Right ventricle myocardium inferior (tissue), 1 donor: ENCODE measurements around the gene XPA. TPM values are rescaled to one million over a fixed set of nuclear protein-coding genes. Genes with fewer than 3 reads are reported as not detected.
"Not testable (repeated sequence)": the region's sequence is repeated elsewhere in the genome, so short reads cannot be mapped to it uniquely, and the experiment has no call there.

ENCODE experiments used
- ATAC-seq: fragments of 200-7000 bp; cut with Tn5 transposase; one replicate; pipeline ENCODE4 v1.9.1; 2020; ENCODE audit warnings: mild to moderate bottlenecking, moderate library complexity
- DNase-seq: peaks from one replicate; pipeline ENCODE4 v3.0.0; 2021; ENCODE audit errors: missing footprints
- intact Hi-C: fragments of 100-400 bp; cut with DNase I; formaldehyde crosslinking; loops from one replicate; pipeline ENCODE4 v1.11.0; 2022
- total RNA-seq: library from RNA; stranded (reverse); fragmentation: NEBNext Ultra II Directional; extraction: Animal tissue kit (Norgen Biotek cat#: 25700); gene quantifications from one replicate; pipeline ENCODE4 v1.2.1, GENCODE V29; 2021
- donor health status: DM: no; HTN: yes; CAD: no; lungs with severe emphysema.

The XPA gene
- total RNA-seq, 1 donor from 2014 or later, result 6.4 TPM

DNA sequence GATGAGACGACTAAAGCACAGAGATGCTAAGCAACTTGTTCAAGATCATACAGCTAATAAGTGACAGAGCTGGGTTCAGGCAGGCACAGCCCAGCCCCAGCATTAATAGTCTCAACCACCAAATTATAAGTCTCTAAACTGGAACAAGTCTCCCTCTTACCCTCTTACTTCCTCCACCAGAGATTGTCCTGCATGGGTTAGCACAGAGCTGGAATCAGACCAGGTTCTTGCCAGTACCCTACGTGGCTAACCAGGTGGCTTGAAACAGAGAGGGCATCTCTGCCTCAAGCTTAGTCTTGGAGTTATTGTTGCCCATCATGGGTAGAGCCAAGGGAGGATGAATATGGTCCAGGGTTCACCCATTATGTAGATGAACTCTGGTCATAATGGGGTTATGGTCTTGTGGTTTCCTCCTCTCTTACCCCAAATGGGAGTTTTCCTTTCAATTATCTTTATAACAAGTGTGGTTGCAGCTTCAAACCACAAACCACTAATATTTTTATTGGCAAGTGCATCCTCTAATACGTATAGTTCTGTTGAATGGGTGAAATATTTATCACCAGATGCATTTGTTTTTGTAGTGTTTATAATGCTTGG, 8.3 kb upstream of the XPA start:
- intact Hi-C loops, result loop anchor here (5.0 kb wide), 1 partner anchor 557 kb away; no protein-coding TSS in a partner anchor
- DNase-seq, result no peak
- no peak for ATAC-seq

DNA sequence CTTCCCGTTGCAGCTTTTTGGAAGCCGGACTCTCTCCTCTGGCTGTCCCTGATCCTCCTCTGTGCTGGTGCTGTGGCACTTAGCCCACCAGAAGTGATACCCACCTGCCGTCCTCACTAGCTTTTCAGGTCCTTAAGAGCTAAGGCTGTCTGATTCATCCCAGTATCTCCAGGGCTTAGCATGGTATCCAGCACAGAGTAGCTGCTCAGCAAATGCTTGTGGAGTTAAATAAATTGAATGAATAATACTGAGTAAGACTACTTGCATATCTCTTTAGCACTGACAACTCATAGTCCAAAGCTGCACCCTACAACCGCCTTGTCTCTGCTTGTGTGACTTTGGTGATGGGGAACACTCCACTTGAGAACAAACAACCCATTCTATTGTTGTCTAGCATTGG, 7.7 kb upstream of the XPA start:
- DNase-seq (no peak), ATAC-seq (peak; percentile 16)
- intact Hi-C loops, result loop anchor here (5.0 kb wide), 1 partner anchor 557 kb away; no protein-coding TSS in a partner anchor

DNA sequence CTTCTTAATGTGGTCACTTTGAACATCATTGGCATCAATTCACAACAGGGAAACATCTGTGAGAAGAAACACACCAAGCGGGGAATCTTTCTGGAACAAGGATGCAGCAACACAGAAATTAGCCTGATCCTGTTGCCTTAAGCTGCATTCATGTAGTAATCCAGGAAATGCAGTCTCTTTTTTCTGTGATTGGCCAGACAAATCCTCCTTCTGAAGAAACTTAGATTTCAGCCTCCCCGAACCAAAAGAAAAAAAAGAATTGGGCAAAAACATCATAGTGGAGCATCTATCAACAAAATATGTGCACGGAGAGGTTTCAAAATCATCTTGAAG, 7.2 kb upstream of the XPA start:
- intact Hi-C loops, result no loop called here
- ATAC-seq (no peak), DNase-seq (no peak)

DNA sequence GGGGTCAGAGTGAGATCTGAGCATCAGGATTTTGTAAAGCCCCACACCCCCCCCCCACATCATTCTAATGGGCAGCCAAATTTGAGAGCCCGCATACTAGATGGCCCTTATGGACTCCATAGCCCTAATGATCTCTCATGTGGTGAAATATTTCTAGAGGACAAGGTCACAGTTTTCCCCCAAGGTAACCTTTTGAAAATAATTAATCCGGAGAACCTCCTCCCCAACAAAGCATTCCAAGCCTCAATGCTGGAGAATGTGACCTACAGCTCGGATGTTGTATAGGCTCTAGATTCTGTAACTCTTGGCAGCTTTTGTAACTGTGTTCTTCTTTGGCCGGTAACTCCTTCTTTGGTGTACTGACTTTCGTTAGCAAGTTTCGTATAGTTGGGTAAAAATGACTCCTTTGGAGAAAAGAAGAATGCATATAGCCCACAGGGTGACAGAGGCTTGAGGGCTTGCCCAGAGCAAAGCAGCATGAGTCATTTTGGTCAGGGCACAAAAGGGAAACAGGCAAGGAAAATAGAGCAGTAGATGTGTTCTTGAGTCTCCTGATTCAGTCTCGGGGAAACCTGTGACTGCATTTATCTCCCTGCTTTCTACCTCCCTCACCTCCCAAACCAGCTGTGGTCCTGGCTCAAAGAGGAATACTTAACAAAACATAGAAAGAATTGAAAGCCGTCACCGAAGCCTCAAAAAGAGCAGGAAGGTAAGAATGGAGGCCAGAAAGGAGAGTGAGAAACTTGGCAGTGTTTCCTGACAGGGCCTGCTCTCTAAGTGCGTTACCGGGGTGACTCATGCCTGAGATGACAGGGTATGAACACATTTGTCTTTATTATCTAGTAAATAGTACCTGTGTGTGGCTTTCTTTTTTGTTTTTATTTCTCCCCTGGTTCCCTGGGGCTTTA, 6.6 kb upstream of the XPA start:
- ATAC-seq, result no peak
- intact Hi-C loops, result no loop called here
- no peak for DNase-seq

DNA sequence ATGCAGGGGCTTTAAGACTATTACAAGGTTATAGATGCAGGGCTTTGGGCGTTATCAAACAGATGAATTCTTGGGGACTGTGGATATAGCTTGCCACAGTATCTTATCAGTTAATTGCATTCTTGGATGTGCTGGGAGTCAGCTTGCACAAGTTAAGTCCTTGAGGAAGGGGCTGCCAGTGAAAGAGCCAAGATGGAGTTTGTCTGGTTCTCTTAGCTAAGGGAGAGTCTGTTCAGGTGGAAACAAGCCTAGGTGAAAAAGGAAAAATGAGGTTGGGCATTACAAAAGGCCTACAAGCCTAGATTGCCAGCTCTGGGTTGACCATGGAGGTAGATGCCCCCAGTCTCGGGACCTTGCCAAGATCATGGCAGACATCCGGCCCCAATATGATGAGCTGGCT, 2.7 kb upstream of the XPA start:
- not testable (repeated sequence) for DNase-seq, ATAC-seq
- intact Hi-C loops, result loop anchor here (5.0 kb wide), 1 partner anchor 557 kb away; the partner anchor contains the start of gene TBC1D2

DNA sequence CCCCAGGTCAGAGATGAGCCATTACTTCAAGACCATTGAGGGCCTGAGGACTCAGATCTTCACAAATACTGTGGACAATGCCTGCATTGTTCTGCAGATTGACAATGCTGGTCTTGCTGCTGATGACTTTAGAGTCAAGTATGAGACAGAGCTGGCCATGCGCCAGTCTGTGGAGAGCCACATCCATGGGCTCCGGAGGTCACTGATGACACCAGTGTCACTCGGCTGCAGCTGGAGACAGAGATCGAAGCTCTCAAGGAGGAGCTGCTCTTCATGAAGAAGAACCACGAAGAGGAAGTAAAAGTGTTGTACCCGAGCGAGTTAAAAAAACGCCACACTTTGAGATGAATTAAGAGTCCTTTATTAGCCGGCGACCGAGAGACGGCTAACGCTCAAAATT, 2.1 kb upstream of the XPA start:
- intact Hi-C loops, result loop anchor here (5.0 kb wide), 1 partner anchor 558 kb away; the partner anchor contains the start of gene TBC1D2
- not testable (repeated sequence) for DNase-seq

DNA sequence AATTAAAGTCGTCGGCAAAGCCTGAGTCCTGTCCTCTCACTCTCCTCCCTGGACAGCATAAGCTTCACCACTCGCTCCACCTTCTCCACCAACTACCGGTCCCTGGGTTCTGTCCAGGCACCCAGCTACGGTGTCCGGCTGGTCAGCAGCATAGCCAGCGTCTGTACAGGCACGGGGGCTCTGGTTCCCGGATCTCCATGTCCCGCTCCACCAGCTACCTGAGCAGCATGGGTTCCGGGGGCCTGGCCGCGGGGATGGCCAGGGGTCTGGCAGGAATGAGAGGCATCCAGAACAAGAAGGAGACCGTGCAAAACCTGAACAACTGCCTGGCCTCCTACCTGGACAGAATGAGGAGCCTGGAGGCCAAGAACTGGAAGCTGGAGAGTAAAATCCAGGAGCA, 1.7 kb upstream of the XPA start:
- ATAC-seq, result no peak
- DNase-seq, result peak; percentile 70
- intact Hi-C loops, result loop anchor here (5.0 kb wide), 1 partner anchor 558 kb away; the partner anchor contains the start of gene TBC1D2

More for the DNA sequence above, 2.1 kb upstream of the XPA start:
- not testable (repeated sequence) for ATAC-seq

DNA sequence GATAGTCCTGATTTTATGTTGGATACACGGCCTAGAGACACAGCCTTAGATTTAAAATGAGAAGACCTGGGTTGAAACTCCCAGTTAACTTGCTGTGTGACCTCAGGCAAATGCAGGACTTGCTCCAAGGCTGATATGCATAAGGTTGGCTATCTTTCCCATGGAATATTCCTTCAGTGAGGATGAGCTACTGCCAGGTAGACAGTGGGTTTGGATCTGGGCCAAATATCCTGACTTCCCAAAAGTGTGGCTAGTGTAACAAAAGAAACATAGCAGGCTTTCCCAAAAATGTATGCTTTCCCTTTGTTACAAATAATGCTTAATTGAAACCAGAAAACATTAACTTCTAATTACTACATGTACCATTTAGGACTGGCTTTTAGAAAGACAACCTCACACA, 697 bp upstream of the XPA start:
- intact Hi-C loops, result loop anchor here (5.0 kb wide), 1 partner anchor 559 kb away; the partner anchor contains the start of gene TBC1D2
- ATAC-seq, result no peak
- DNase-seq, result no peak

DNA sequence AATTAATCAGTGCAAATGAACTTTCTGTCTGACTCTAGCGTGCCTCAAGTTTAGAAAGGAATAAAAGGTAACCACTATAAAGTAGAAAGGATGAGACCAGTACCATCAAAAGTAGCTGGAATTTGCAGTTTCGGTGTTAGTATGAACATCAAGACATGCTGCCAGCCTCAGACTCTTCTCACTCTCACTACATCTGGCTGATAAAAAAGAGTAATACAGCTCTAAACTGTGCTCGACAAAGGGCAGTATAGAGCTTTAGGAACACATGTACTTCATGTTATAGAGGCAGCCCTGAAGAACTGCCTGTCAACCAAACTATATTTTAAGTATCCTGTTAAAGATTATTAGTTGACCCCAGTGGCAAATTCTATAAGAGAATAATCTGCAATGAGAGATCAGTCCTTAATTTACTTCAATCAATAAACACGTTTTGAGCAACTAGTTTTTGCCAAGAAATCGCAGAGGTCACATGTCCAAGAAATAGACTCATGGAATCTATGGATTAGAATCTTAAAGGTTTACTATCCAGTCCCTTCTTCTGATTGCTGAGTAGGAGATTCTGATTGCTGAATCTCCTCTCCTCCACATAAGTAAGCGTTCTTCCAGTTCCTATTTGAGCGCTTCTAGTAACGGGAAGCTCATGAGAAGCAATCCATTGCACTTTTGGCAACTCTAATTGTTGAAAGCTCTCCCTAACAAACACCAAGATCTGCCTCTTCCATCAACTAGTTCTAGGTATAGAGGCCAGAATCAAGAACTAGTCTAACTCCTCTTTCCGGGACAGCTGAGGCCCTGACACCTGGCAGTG, 941 bp downstream of the XPA start:
- ATAC-seq (no peak), DNase-seq (no peak)
- intact Hi-C loops, result loop anchor here (5.0 kb wide), 1 partner anchor 561 kb away; the partner anchor contains the start of gene TBC1D2

DNA sequence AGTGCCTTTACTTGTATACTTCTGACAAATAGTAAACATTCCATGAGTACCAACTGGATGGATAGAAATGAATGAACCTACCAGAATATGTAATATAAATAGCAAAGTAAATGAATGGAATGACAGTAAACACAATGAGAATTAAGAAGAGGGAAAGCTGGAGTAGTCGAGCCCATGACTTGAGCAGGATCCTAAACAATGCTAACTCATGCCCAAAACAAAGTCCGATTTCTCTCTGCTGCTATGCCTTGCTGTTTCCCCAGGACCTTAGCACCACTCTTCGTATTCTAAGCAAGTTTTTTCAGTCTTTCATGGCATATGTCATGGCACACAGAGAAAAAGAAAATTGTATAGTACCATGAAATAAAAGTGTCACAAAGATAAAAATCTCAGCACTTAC, 1.8 kb downstream of the XPA start:
- DNase-seq (no peak), ATAC-seq (no peak)
- intact Hi-C loops, result loop anchor here (5.0 kb wide), 1 partner anchor 562 kb away; the partner anchor contains the start of gene TBC1D2

DNA sequence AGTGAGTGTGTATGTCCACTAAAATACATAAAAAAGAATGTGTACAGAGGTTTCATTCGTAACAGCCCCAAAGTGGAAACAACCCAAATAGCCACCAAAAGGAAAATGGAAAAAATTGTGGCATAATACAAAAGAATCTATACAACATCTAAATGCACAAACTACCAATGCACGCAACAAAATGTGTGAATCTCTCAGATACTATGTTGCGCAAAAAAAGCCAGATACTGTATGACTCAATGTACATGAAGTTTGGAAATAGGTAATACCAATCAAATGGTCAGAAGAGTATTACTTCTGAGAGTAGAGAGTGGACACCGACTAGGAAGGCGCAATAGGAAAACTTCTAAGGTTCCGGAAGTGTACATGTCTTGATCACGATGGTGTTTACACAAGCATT, 2.4 kb downstream of the XPA start:
- no peak for DNase-seq
- intact Hi-C loops, result loop anchor here (5.0 kb wide), 1 partner anchor 563 kb away; the partner anchor contains the start of gene TBC1D2
- no peak for ATAC-seq

DNA sequence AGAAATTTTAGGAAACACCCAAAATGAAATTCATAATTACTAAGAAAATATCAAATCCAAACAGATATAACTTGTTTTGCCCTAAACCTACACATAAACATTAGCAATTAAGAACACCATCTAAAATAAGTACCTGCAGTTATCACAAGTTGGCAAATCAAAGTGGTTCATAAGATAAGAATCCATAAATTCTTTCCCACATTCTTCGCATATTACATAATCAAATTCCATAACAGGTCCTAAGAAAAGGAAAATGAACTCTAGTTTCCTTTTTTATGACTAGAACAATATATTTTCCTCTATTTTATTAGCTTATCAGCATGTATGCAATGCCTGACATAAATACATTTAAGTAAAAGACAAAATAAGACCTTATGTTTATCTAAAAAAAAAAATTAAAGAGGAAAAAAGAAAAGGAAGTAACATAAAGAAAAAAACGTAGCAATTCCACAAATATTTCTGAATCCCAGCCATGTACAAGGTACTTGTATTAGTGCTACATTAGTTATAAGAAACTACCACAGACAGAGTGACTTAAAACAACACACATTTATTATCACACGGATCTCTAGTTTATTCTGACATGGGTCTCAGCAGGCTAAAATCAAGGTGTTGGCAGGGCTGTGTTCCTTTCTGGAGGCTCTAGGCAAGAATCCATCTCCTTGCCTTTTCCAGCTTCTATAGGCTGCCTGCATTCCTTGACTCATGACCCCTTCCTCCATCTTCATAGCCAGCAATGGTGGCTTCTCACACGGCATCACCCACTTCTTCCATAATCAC, 7.5 kb downstream of the XPA start:
- intact Hi-C loops, result no loop called here
- DNase-seq, result no peak
- no peak for ATAC-seq

DNA sequence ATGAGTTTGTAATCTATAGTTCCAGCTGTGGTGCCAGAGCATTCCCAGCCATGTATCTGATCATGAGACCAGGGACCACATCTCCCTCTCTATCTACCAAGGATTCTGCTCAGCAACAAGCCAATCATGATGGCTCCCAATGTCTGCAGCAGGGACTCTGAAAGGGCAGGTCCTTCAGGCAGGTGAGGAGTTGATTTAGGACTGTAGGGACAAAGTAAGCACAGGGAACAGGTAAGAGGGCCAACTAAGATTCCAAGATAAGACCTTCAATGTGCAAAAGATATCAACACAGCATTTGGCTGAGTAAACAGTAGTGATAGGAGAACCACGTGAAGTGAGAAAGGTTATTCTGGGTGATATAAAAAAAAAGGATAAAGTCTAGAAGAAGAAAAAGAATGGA, 8.5 kb downstream of the XPA start:
- intact Hi-C loops, result no loop called here
- ATAC-seq (no peak), DNase-seq (no peak)

DNA sequence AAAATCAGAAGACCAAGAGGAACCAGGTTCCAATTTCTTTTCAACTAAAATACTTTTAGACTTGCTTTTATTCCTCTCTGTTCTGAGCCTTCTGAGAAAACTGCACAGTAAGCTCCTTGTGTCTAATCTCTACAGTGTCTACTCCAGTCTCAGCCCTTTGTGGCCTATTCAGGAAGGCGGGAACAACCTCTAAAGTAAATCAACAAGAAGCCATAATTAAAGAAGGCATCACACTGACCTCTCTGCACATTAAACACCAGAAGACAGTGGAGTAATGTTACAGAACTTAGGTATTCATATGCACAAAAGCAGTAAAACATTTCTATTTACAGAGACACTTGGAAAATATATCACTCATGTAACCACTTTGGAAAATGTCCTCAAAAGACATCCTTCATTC, 14.9 kb downstream of the XPA start:
- no peak for ATAC-seq
- intact Hi-C loops, result no loop called here

DNA sequence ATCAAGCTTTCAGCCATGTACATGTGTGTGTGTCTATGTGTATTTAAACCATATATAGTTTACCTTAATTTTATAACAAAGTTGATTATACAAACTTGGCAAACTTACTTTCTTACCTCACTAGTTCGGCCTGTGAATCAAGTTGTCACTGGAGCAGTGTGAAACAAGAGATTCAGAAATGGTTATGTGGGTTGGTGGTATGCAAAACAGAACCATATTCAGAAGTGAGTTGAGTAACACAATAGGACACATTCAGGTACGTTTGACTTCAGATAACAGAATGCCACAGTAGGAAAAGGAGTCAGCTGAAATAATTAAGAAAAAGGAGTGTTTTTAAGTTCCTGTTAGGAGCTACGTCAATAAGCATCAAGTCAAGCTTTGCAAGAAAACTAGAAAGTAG, 21.5 kb downstream of the XPA start:
- ATAC-seq (no peak), DNase-seq (no peak)
- intact Hi-C loops, result no loop called here

More for the DNA sequence above, 14.9 kb downstream of the XPA start:
- no peak for DNase-seq

DNA sequence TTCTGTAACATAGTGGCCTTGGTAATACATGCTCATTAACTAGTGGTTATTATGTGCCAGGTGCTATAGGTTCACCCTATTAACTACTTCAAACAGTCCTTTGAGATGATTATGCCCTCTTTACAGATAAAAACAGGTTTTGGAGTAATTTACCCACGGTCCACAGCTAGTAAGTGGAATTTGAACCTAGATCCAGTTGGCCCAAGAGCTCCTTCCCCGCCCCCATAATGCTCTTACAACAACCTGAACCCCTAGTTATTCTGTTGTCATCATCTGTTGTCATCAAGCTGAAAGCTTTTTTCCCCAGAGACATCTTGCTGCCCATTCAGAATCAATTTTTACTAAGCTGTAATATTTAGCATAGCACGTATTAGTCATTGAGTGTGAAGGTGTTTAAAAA, 23.2 kb downstream of the XPA start:
- no peak for ATAC-seq
- no peak for DNase-seq
- intact Hi-C loops, result no loop called here

DNA sequence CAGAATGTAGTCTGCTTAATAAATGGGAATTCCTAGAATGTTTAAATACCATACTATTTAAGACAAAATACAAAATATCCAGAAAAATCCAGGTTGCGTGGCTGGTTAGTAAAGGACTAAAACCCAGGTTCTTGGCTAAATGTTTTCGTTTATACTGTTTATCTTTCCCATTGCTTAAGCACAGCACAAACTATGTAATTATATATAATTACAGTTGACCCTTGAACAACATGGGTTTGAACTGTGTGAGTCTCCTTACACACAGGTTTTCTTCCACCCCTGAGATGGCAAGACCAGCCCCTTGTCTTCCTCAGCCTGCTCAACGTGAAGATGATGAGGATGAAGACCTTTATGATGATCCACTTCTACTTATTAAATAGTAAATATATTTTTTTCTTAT, 24.7 kb downstream of the XPA start:
- ATAC-seq, result no peak
- intact Hi-C loops, result no loop called here
- DNase-seq, result no peak

DNA sequence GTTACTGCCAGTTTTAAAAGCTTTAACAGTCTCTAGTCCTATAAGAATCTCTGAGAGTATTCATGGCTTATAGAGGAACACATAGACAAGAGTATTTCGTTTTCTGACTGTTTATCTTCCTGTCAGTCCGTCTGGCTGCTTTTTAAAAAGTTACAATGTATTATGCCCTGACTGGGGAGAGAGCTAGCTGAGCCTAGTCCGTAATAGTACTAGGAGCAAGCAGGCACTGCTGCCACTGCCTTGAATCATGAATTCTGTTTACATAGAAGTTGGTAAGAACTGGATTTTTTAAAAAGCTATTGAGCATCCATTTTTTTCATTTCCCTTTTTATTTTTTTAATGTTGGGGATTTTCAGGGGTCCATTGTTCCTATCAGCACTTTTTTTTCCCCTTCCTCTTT, 26.6 kb downstream of the XPA start:
- intact Hi-C loops, result no loop called here
- ATAC-seq, result no peak
- DNase-seq, result no peak
